SK-N-SH (cell line): ENCODE results near the gene SLC5A1. TPM values are rescaled to one million over a fixed set of nuclear protein-coding genes. Genes with fewer than 3 reads are reported as not detected.

Experiments used
- CTCF ChIA-PET: fragments of 300-600, 350-600 bp; formaldehyde crosslinking; extraction: SDS; loops from one replicate; lab custom pipeline; 2021; lab: Yijun Ruan, JAX
- POLR2A ChIA-PET: fragments of 350-600 bp; sonication (Branson Sonifier 250); formaldehyde crosslinking; extraction: SDS; loops from one replicate; lab custom pipeline; 2020; ENCODE audit warnings: antibody characterized with exemption, inconsistent platforms; lab: Yijun Ruan, JAX
- DNase-seq: peaks from one replicate; pipeline ENCODE4 v3.0.0; 2012
- H2AFZ ChIP-seq: fragments of 200-600 bp; sonication (generic); 2 replicates; pipeline ENCODE4 v1.8.1; 2016; ENCODE audit warnings: antibody characterized with exemption, mild to moderate bottlenecking, low read depth
- H3F3A ChIP-seq: fragments of 200-600 bp; sonication (generic); replicated peaks from 2 replicates; pipeline ENCODE3; 2016; ENCODE audit warnings: antibody characterized with exemption, mild to moderate bottlenecking; ENCODE audit not compliant: insufficient read depth
- H3K27ac ChIP-seq, 2 experiments: fragments of 200-500 bp in 1 of 2; fragments of 200-600 bp in 1 of 2; sonication (Bioruptor generic) in 1 of 2; sonication (generic), shearing (Covaris generic) in 1 of 2; 2 replicates each; pipeline versions ENCODE4 v1.5.1 to v1.6.1; 2014 to 2016; ENCODE audit warnings: low read depth in 2 of 2, inconsistent platforms in 1 of 2, low read length in 1 of 2, mild to moderate bottlenecking in 1 of 2, mixed read lengths in 1 of 2
- H3K27me3 ChIP-seq: fragments of 200-600 bp; sonication (generic), shearing (Covaris generic); 2 replicates; pipeline ENCODE4 v1.6.1; 2016; ENCODE audit warnings: mixed run types; ENCODE audit not compliant: insufficient read depth
- H3K36me3 ChIP-seq, 2 experiments: fragments of 200-500 bp in 1 of 2; fragments of 200-600 bp in 1 of 2; sonication (Bioruptor generic) in 1 of 2; sonication (generic) in 1 of 2; replicated peaks in 1 of 2; 2 replicates each; pipeline versions ENCODE3 to v1.5.1; 2014 to 2016; ENCODE audit warnings: low read length in 1 of 2, mild to moderate bottlenecking in 1 of 2; ENCODE audit not compliant: insufficient read depth in 2 of 2, control insufficient read depth in 1 of 2
- H3K4me1 ChIP-seq, 2 experiments: fragments of 200-500 bp in 1 of 2; fragments of 200-600 bp in 1 of 2; sonication (Bioruptor generic) in 1 of 2; sonication (generic), shearing (Covaris generic) in 1 of 2; 2 replicates each; pipeline versions ENCODE4 v1.5.1 to v1.6.1; 2014 to 2016; ENCODE audit warnings: low read depth in 1 of 2, low read length in 1 of 2, mixed run types in 1 of 2; ENCODE audit not compliant: insufficient read depth in 2 of 2, control insufficient read depth in 1 of 2
- H3K4me2 ChIP-seq: fragments of 200-600 bp; sonication (generic), shearing (Covaris generic); 2 replicates; pipeline ENCODE4 v1.6.1; 2017; ENCODE audit warnings: mixed run types
- H3K4me3 ChIP-seq, 2 experiments: fragments of 200-500 bp in 1 of 2; fragments of 200-600 bp in 1 of 2; sonication (Bioruptor generic) in 1 of 2; sonication (generic), shearing (Covaris generic) in 1 of 2; 2 replicates each; pipeline versions ENCODE4 v1.5.1 to v1.8.1; 2014 to 2016; ENCODE audit warnings: low read depth in 2 of 2, inconsistent platforms in 1 of 2, low read length in 1 of 2, mild to moderate bottlenecking in 1 of 2, mixed read lengths in 1 of 2, moderate library complexity in 1 of 2
- H3K79me2 ChIP-seq: fragments of 200-600 bp; sonication (generic); 2 replicates; pipeline ENCODE4 v1.8.1; 2017; ENCODE audit warnings: mild to moderate bottlenecking; ENCODE audit not compliant: insufficient read depth
- H3K9ac ChIP-seq: fragments of 200-600 bp; sonication (generic); 2 replicates; pipeline ENCODE4 v1.6.1; 2017; ENCODE audit warnings: mixed run types
- H3K9me2 ChIP-seq: fragments of 200-600 bp; sonication (generic); 2 replicates; pipeline ENCODE4 v1.6.1; 2017; ENCODE audit warnings: mixed run types
- H3K9me3 ChIP-seq: fragments of 200-600 bp; sonication (generic); 2 replicates; pipeline ENCODE4 v1.6.1; 2017; ENCODE audit warnings: mixed run types, mild to moderate bottlenecking, moderate library complexity
- H4K20me1 ChIP-seq: fragments of 200-600 bp; sonication (generic); 2 replicates; pipeline ENCODE4 v1.6.1; 2017; ENCODE audit warnings: mild to moderate bottlenecking, mixed run types; ENCODE audit not compliant: insufficient read depth
- CHD2 ChIP-seq: fragments of 150-350 bp; IDR thresholded peaks from 2 replicates; pipeline ENCODE4 v1.6.1; 2018; ENCODE audit warnings: low read length; ENCODE audit not compliant: partially characterized antibody
- CTCF ChIP-seq: fragments of 200-600 bp; sonication (generic); IDR thresholded peaks from 2 replicates; pipeline ENCODE4 v1.6.1; 2017; ENCODE audit warnings: antibody characterized with exemption, mild to moderate bottlenecking, moderate library complexity
- ELF1 ChIP-seq: IDR thresholded peaks from 2 replicates; pipeline ENCODE4 v1.4.0; 2012
- EP300 ChIP-seq, 2 experiments: IDR thresholded peaks; 2 replicates each; pipeline versions ENCODE4 v1.4.0 to v1.6.1; 2012; ENCODE audit warnings: borderline replicate concordance in 1 of 2, low read depth in 1 of 2, low read length in 1 of 2
- FOXM1 ChIP-seq: IDR thresholded peaks from 2 replicates; pipeline ENCODE4 v1.4.0; 2012; ENCODE audit warnings: low read depth, mild to moderate bottlenecking
- IRF3 ChIP-seq: fragments of 150-350 bp; IDR thresholded peaks from 2 replicates; pipeline ENCODE4 v1.6.1; 2016; ENCODE audit warnings: mild to moderate bottlenecking, low read depth, low read length
- MAX ChIP-seq: IDR thresholded peaks from 2 replicates; pipeline ENCODE4 v1.4.0; 2012; ENCODE audit warnings: low read depth
- MEF2A ChIP-seq: IDR thresholded peaks from 2 replicates; pipeline ENCODE4 v1.4.0; 2012; ENCODE audit warnings: low read depth, borderline replicate concordance
- MXI1 ChIP-seq: IDR thresholded peaks from 2 replicates; pipeline ENCODE4 v1.6.1; 2012; ENCODE audit warnings: mild to moderate bottlenecking, low read depth, low read length, improper control_type of control experiment
- NRF1 ChIP-seq: IDR thresholded peaks from 2 replicates; pipeline ENCODE4 v1.6.1; 2012; ENCODE audit warnings: low read depth, mild to moderate bottlenecking, low read length
- PBX3 ChIP-seq: IDR thresholded peaks from 2 replicates; pipeline ENCODE4; 2012
- RCOR1 ChIP-seq: fragments of 150-350 bp; IDR thresholded peaks from 2 replicates; pipeline ENCODE4 v1.6.1; 2017; ENCODE audit warnings: antibody characterized with exemption, low read length
- SIN3A ChIP-seq: IDR thresholded peaks from 2 replicates; pipeline ENCODE4 v1.6.1; 2012; ENCODE audit warnings: low read depth, mild to moderate bottlenecking, low read length, moderate library complexity, borderline replicate concordance
- TCF12 ChIP-seq: IDR thresholded peaks from 2 replicates; pipeline ENCODE4 v1.4.0; 2012
- TEAD4 ChIP-seq: IDR thresholded peaks from 2 replicates; pipeline ENCODE4 v1.4.0; 2012; ENCODE audit warnings: mild to moderate bottlenecking, borderline replicate concordance; ENCODE audit not compliant: insufficient read depth
- USF1 ChIP-seq: IDR thresholded peaks from 2 replicates; pipeline ENCODE4 v1.4.0; 2012; ENCODE audit warnings: low read depth, borderline replicate concordance
- ZBTB33 ChIP-seq: IDR thresholded peaks from 2 replicates; pipeline ENCODE4 v1.4.0; 2012; ENCODE audit warnings: low read depth, borderline replicate concordance
- WGBS: methylation state at CpG from one replicate; pipeline ENCODE4 v1.1.6; 2017; ENCODE audit warnings: low lambda C conversion rate; 5-methylcytosine and 5-hydroxymethylcytosine counted together
- polyA plus RNA-seq, 3 experiments: library from polyadenylated mRNA; depleted of rRNA; stranded (reverse); fragments of >200 nt; gene quantifications; 2 replicates each; pipeline ENCODE4 v1.2.3, GENCODE V29; 2012

Gene SLC5A1
- polyA plus RNA-seq, 1 of the 3 experiments (the other 2 are of a cell fraction): not detected

GRCh38 chr22:32058656-32059260, 15.7 kb downstream of the SLC5A1 start:
- no peak overlapping the region for H3K27ac ChIP-seq
- WGBS: 60% methylated on average over 3 of the region's 3 CpGs
- no peak overlapping the region for H3K9ac ChIP-seq
- ChIA-PET POLR2A (no interaction called here), CTCF (interaction anchor here (0.9 to 1.6 kb wide), 3 partner anchors 82 to 207 kb away, joined by 3 to 4 read pairs (median 3); no protein-coding TSS in a partner anchor)
- no peak for TF ChIP-seq SIN3A
- no peak for TF ChIP-seq TEAD4
- TF ChIP-seq IRF3: no peak
- TF ChIP-seq TCF12: no peak
- no peak for TF ChIP-seq CHD2
- no peak for TF ChIP-seq RCOR1
- TF ChIP-seq EP300 (IDR thresholded peaks at IDR 0.05; ENCODE audit: borderline replicate concordance in 1 of 2, low read depth in 1 of 2, low read length in 1 of 2): no peak
- no peak for TF ChIP-seq ZBTB33
- no peak for TF ChIP-seq NRF1
- TF ChIP-seq CTCF: no peak
- no peak for TF ChIP-seq MEF2A
- TF ChIP-seq USF1: no peak
- no peak for TF ChIP-seq MAX
- TF ChIP-seq MXI1: no peak
- no peak for TF ChIP-seq FOXM1
- TF ChIP-seq PBX3: no peak
- no peak for TF ChIP-seq ELF1
- H3K27me3 ChIP-seq: no peaks in the 10 kb centered on the region; the same call in 1 of the 2 replicates
- H3K4me2 ChIP-seq: no peak overlapping the region
- H3K4me3 ChIP-seq: no peak overlapping the region
- H3K9me3 ChIP-seq: no peaks in the 10 kb centered on the region
- no peak overlapping the region for H2AFZ ChIP-seq
- H3K9me2 ChIP-seq: no peaks in the 10 kb centered on the region
- H3K79me2 ChIP-seq: no peaks in the 10 kb centered on the region
- no peaks in the 10 kb centered on the region for H3K36me3 ChIP-seq
- no peaks in the 10 kb centered on the region for H3F3A ChIP-seq
- H4K20me1 ChIP-seq: no peaks in the 10 kb centered on the region
- DNase-seq: no peak
- H3K4me1 ChIP-seq: no peaks in the 10 kb centered on the region
